ENCODE data around the gene PIGK.

DNA sequence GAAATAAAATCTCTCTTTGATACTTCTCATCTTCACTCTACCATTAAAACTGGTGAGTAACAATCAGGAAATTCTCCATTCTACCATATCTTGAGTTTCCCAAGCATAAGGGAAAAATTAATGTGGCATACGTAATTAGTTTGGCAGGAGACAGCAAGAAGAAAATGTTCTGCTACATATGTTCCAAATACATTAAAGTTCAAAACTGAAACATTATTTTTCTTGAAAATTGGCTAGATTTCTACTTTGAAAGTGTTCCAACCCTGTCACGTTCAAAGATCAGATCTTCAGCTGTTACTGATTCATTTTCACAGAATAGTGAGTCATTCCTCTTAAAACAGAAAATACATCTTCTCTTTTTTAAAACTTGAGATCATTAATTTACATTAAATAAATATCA lies 48.5 kb downstream of the PIGK start:
- TF ChIP-seq, protein P1, sequence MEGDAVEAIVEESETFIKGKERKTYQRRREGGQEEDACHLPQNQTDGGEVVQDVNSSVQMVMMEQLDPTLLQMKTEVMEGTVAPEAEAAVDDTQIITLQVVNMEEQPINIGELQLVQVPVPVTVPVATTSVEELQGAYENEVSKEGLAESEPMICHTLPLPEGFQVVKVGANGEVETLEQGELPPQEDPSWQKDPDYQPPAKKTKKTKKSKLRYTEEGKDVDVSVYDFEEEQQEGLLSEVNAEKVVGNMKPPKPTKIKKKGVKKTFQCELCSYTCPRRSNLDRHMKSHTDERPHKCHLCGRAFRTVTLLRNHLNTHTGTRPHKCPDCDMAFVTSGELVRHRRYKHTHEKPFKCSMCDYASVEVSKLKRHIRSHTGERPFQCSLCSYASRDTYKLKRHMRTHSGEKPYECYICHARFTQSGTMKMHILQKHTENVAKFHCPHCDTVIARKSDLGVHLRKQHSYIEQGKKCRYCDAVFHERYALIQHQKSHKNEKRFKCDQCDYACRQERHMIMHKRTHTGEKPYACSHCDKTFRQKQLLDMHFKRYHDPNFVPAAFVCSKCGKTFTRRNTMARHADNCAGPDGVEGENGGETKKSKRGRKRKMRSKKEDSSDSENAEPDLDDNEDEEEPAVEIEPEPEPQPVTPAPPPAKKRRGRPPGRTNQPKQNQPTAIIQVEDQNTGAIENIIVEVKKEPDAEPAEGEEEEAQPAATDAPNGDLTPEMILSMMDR (IDR thresholded peaks at IDR 0.05; ENCODE audit: low read length), result no peak
- TF ChIP-seq EZH2 (IDR thresholded peaks at IDR 0.05; ENCODE audit: borderline replicate concordance, low read length), result no peak
